MM.1S (cell line): ENCODE data around the gene BOD1L2.

ENCODE experiments used
- EZH2 ChIP-seq: fragments of 300-600 bp; sonication (generic); optimal IDR thresholded peaks from 2 replicates; pipeline ENCODE3; 2017; ENCODE audit warnings: low read depth, mild to moderate bottlenecking, antibody characterized with exemption, low read length, mixed read lengths
- TF ChIP-seq, protein P1 (sequence below): fragments of 300-600 bp; sonication (generic); IDR thresholded peaks from 2 replicates; pipeline ENCODE4 v1.5.1; 2016; ENCODE audit warnings: antibody characterized with exemption, low read length, mixed read lengths

DNA sequence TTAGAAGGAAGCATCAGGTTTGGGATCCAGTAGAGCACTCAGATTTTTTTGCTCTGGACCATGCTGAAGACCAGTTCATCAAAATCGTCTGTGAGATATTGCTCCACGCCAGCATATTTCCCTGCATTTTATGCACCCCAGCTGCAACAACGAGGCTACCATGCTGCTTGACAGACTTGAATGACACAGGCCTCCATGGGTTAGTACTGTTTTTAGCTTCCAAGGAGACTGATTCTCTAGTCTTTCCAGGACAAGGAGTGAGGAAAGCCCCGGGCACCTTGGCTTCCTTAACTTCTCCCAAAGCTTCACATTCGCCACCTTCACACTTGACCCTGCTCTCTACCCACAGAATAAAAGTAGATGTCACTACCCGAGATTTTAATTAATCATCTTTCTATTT lies 17.5 kb downstream of the BOD1L2 start:
- TF ChIP-seq, protein P1, sequence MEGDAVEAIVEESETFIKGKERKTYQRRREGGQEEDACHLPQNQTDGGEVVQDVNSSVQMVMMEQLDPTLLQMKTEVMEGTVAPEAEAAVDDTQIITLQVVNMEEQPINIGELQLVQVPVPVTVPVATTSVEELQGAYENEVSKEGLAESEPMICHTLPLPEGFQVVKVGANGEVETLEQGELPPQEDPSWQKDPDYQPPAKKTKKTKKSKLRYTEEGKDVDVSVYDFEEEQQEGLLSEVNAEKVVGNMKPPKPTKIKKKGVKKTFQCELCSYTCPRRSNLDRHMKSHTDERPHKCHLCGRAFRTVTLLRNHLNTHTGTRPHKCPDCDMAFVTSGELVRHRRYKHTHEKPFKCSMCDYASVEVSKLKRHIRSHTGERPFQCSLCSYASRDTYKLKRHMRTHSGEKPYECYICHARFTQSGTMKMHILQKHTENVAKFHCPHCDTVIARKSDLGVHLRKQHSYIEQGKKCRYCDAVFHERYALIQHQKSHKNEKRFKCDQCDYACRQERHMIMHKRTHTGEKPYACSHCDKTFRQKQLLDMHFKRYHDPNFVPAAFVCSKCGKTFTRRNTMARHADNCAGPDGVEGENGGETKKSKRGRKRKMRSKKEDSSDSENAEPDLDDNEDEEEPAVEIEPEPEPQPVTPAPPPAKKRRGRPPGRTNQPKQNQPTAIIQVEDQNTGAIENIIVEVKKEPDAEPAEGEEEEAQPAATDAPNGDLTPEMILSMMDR: no peak
- TF ChIP-seq EZH2: no peak
